SH-SY5Y (cell line): ENCODE results near the gene C6orf120.

Experiments used
- GATA2 ChIP-seq: IDR thresholded peaks from 2 replicates; pipeline ENCODE4 v1.6.1; 2011; ENCODE audit warnings: mild to moderate bottlenecking, low read depth, low read length
- GATA3 ChIP-seq: IDR thresholded peaks from 2 replicates; pipeline ENCODE4 v1.6.1; 2011; ENCODE audit warnings: low read depth, mild to moderate bottlenecking, low read length, moderate library complexity

- TF ChIP-seq GATA3: no peak
- TF ChIP-seq GATA2: no peak
Observed at GRCh38 chr6:169671563-169671962, 30.4 kb upstream of the C6orf120 start.
